IMR-90 (cell line): ENCODE measurements around the gene YBX2. TPM values are rescaled to one million over a fixed set of nuclear protein-coding genes. Genes with fewer than 3 reads are reported as not detected.
A peak's percentile ranks its signal among the peaks of the same experiment; 100 is the strongest.

Source experiments
- ATAC-seq: fragments of 200-7000 bp; cut with Tn5 transposase; 2 replicates; pipeline ENCODE4 v1.9.1; 2020; ENCODE audit warnings: low read depth, mild to moderate bottlenecking, moderate library complexity
- BruUV-seq: library from RNA; stranded (reverse); fragments of 400-500 nt; replicated peaks from 2 replicates; lab custom pipeline; 2021; lab: Mats Ljungman, UMichigan
- CTCF ChIA-PET: fragments of 300-600 bp; formaldehyde crosslinking; extraction: SDS; loops from one replicate; lab custom pipeline; 2021; ENCODE audit warnings: antibody characterized with exemption; lab: Yijun Ruan, JAX
- POLR2A ChIA-PET: fragments of 300-600 bp; sonication (Branson Sonifier 250); formaldehyde crosslinking; loops from one replicate; lab custom pipeline; 2022; ENCODE audit warnings: antibody characterized with exemption; ENCODE audit not compliant: unreplicated experiment; lab: Charles Lee
- DNase-seq: peaks from one replicate; pipeline ENCODE4 v3.0.0; 2013
- H2AFZ ChIP-seq: replicated peaks from 2 replicates; pipeline ENCODE3; 2013; ENCODE audit warnings: low read length, mild to moderate bottlenecking; ENCODE audit not compliant: poor library complexity
- H2AK5ac ChIP-seq: 2 replicates; pipeline ENCODE4 v1.6.1; 2013; ENCODE audit warnings: low read depth, low read length, inconsistent platforms
- H2AK9ac ChIP-seq: replicated peaks from 2 replicates; pipeline ENCODE3; 2013; ENCODE audit warnings: mild to moderate bottlenecking, low read depth, low read length, moderate library complexity; ENCODE audit not compliant: poor library complexity
- H2BK120ac ChIP-seq: 2 replicates; pipeline ENCODE4 v1.6.1; 2013; ENCODE audit warnings: low read depth, low read length, inconsistent platforms
- H2BK15ac ChIP-seq: 3 replicates; pipeline ENCODE4 v1.6.1; 2013; ENCODE audit warnings: low read depth, low read length, inconsistent platforms
- H2BK20ac ChIP-seq: 2 replicates; pipeline ENCODE4 v1.6.1; 2013; ENCODE audit warnings: low read depth, mild to moderate bottlenecking, inconsistent platforms, low read length, moderate library complexity
- H2BK5ac ChIP-seq: 2 replicates; pipeline ENCODE4 v1.6.1; 2013; ENCODE audit warnings: mild to moderate bottlenecking, low read depth, low read length, inconsistent platforms; ENCODE audit not compliant: poor library complexity, severe bottlenecking
- H3K14ac ChIP-seq: replicated peaks from 2 replicates; pipeline ENCODE4 v1.6.1; 2013; ENCODE audit warnings: low read depth, low read length, inconsistent platforms
- H3K18ac ChIP-seq: 2 replicates; pipeline ENCODE4 v1.6.1; 2013; ENCODE audit warnings: low read depth, low read length, control low read depth
- H3K23ac ChIP-seq: 2 replicates; pipeline ENCODE4 v1.6.1; 2013; ENCODE audit warnings: low read depth, low read length, inconsistent platforms
- H3K27ac ChIP-seq: 2 replicates; pipeline ENCODE4 v1.5.1; 2013; ENCODE audit warnings: mild to moderate bottlenecking, control low read depth, low read length; ENCODE audit not compliant: insufficient read depth
- H3K27me3 ChIP-seq: 2 replicates; pipeline ENCODE4 v1.6.1; 2013; ENCODE audit warnings: low read length; ENCODE audit not compliant: control insufficient read depth, insufficient read depth
- H3K36me3 ChIP-seq: 2 replicates; pipeline ENCODE4 v1.6.1; 2013; ENCODE audit warnings: low read length, mixed read lengths; ENCODE audit not compliant: control insufficient read depth, insufficient read depth
- H3K4ac ChIP-seq: 2 replicates; pipeline ENCODE4 v1.6.1; 2013; ENCODE audit warnings: low read depth, low read length, inconsistent platforms
- H3K4me1 ChIP-seq: 2 replicates; pipeline ENCODE4 v1.6.1; 2013; ENCODE audit warnings: low read length, mixed read lengths; ENCODE audit not compliant: control insufficient read depth, insufficient read depth
- H3K4me2 ChIP-seq: 2 replicates; pipeline ENCODE4 v1.6.1; 2013; ENCODE audit warnings: low read depth, mild to moderate bottlenecking, control low read depth, low read length, moderate library complexity
- H3K4me3 ChIP-seq: 2 replicates; pipeline ENCODE4 v1.5.1; 2013; ENCODE audit warnings: low read depth, mild to moderate bottlenecking, control low read depth, low read length, moderate library complexity; ENCODE audit not compliant: insufficient read depth
- H3K56ac ChIP-seq: 2 replicates; pipeline ENCODE4 v1.6.1; 2013; ENCODE audit warnings: low read length, inconsistent platforms; ENCODE audit not compliant: insufficient read depth; ENCODE audit errors: extremely low read depth
- H3K79me1 ChIP-seq, 2 experiments: 2 replicates each; pipeline ENCODE4 v1.6.1; 2013; ENCODE audit warnings: low read length in 2 of 2, inconsistent platforms in 1 of 2, low read depth in 1 of 2
- H3K9ac ChIP-seq: 2 replicates; pipeline ENCODE4 v1.6.1; 2013; ENCODE audit warnings: low read depth, low read length, control low read depth
- H3K9me1 ChIP-seq: 2 replicates; pipeline ENCODE4 v1.6.1; 2013; ENCODE audit warnings: low read length, inconsistent platforms; ENCODE audit not compliant: insufficient read depth
- H3K9me3 ChIP-seq: 2 replicates; pipeline ENCODE4 v1.6.1; 2013; ENCODE audit warnings: low read length; ENCODE audit not compliant: control insufficient read depth, insufficient read depth
- H4K20me1 ChIP-seq: 2 replicates; pipeline ENCODE4 v1.6.1; 2013; ENCODE audit warnings: low read length, inconsistent platforms; ENCODE audit not compliant: insufficient read depth
- H4K5ac ChIP-seq: 2 replicates; pipeline ENCODE4 v1.6.1; 2013; ENCODE audit warnings: mild to moderate bottlenecking, low read depth, low read length, control low read depth
- H4K8ac ChIP-seq, 2 experiments: 2 replicates each; pipeline ENCODE4 v1.6.1; 2013; ENCODE audit warnings: low read depth in 2 of 2, low read length in 2 of 2, control low read depth in 1 of 2, inconsistent platforms in 1 of 2
- H4K91ac ChIP-seq: 2 replicates; pipeline ENCODE4 v1.6.1; 2013; ENCODE audit warnings: low read depth, low read length, inconsistent platforms; ENCODE audit not compliant: insufficient read depth
- BHLHE40 ChIP-seq: fragments of 150-350 bp; IDR thresholded peaks from 2 replicates; pipeline ENCODE4 v1.6.1; 2016; ENCODE audit warnings: mild to moderate bottlenecking, low read depth, low read length
- CEBPB ChIP-seq: IDR thresholded peaks from 2 replicates; pipeline ENCODE4 v1.6.1; 2012; ENCODE audit warnings: low read depth, low read length, improper control_type of control experiment
- CHD1 ChIP-seq: IDR thresholded peaks from 2 replicates; pipeline ENCODE4 v1.6.1; 2012; ENCODE audit warnings: low read depth, low read length, improper control_type of control experiment
- FOS ChIP-seq: fragments of 150-350 bp; IDR thresholded peaks from 2 replicates; pipeline ENCODE4 v1.6.1; 2016; ENCODE audit warnings: low read depth, low read length
- MAFK ChIP-seq: IDR thresholded peaks from 2 replicates; pipeline ENCODE4 v1.6.1; 2012; ENCODE audit warnings: low read depth, low read length, improper control_type of control experiment
- MAZ ChIP-seq: IDR thresholded peaks from 2 replicates; pipeline ENCODE4 v1.6.1; 2012; ENCODE audit warnings: low read depth, mild to moderate bottlenecking, low read length, improper control_type of control experiment, moderate library complexity, borderline replicate concordance
- MXI1 ChIP-seq: IDR thresholded peaks from 2 replicates; pipeline ENCODE4 v1.6.1; 2012; ENCODE audit warnings: low read depth, mild to moderate bottlenecking, low read length, moderate library complexity, borderline replicate concordance
- NFE2L2 ChIP-seq: fragments of 150-350 bp; IDR thresholded peaks from 2 replicates; pipeline ENCODE4 v1.6.1; 2016; ENCODE audit warnings: low read depth, mild to moderate bottlenecking, low read length
- POLR2A ChIP-seq: IDR thresholded peaks from 2 replicates; pipeline ENCODE4 v1.6.1; 2012; ENCODE audit warnings: mild to moderate bottlenecking, low read depth, low read length
- RAD21 ChIP-seq: IDR thresholded peaks from 2 replicates; pipeline ENCODE4 v1.6.1; 2012; ENCODE audit warnings: low read length, improper control_type of control experiment
- RCOR1 ChIP-seq: IDR thresholded peaks from 2 replicates; pipeline ENCODE4 v1.6.1; 2012; ENCODE audit warnings: mild to moderate bottlenecking, low read length, improper control_type of control experiment; ENCODE audit not compliant: insufficient replicate concordance
- RFX5 ChIP-seq: IDR thresholded peaks from 2 replicates; pipeline ENCODE4 v1.8.0; 2012; ENCODE audit warnings: low read depth, mild to moderate bottlenecking, low read length, moderate library complexity
- SMC3 ChIP-seq: fragments of 150-350 bp; IDR thresholded peaks from 2 replicates; pipeline ENCODE4 v1.6.1; 2016; ENCODE audit warnings: low read depth, mild to moderate bottlenecking, antibody characterized with exemption, low read length, moderate library complexity
- WGBS, 2 experiments: methylation state at CpG; one replicate each; pipeline versions ENCODE4 v1.1.5 to v1.1.7; 2013; ENCODE audit warnings: missing lambda C conversion rate in 2 of 2; ENCODE audit not compliant: insufficient read length in 1 of 2; ENCODE audit errors: extremely low coverage in 2 of 2; 5-methylcytosine and 5-hydroxymethylcytosine counted together
- dilution Hi-C: fragments of 300-500 bp; cut with HindIII; formaldehyde crosslinking; loops from one replicate; pipeline ENCODE4 v1.14.3; 2018; ENCODE audit warnings: low sequenced_read_pairs; ENCODE audit not compliant: unreplicated experiment
- in situ Hi-C: fragments of 300-500 bp; cut with MboI; formaldehyde crosslinking; loops from 3 replicates; pipeline ENCODE4 v1.14.3; 2019; ENCODE audit warnings: low sequenced_read_pairs, inconsistent platforms, mixed read lengths
- intact Hi-C: fragments of 100-400 bp; cut with micrococcal nuclease; formaldehyde crosslinking; loops from 2 replicates; pipeline ENCODE4 v1.10.0; 2022
- polyA plus RNA-seq, 3 experiments: library from polyadenylated mRNA; depleted of rRNA; stranded (reverse); fragments of >200 nt; gene quantifications; 2 replicates each; pipeline ENCODE4 v1.2.3, GENCODE V29; 2012; ENCODE audit warnings: low replicate concordance in 1 of 3
- total RNA-seq: library from RNA; depleted of rRNA; stranded (reverse); fragments of >200 nt; gene quantifications from 2 replicates; pipeline ENCODE4 v1.2.3, GENCODE V29; 2012
- TF ChIP-seq, protein P1 (sequence below): fragments of 150-350 bp; IDR thresholded peaks from 2 replicates; pipeline ENCODE4 v1.6.1; 2017; ENCODE audit warnings: mild to moderate bottlenecking, antibody characterized with exemption, low read length, low read depth
- TF ChIP-seq, protein P2 (sequence below): conservative IDR thresholded peaks from 2 replicates; pipeline ENCODE4 v1.5.1; 2012; ENCODE audit warnings: mild to moderate bottlenecking, low read depth, low read length, improper control_type of control experiment

Gene YBX2
- total and polyA plus RNA-seq, 2 of the 4 experiments (the other 2 are of a cell fraction) = 0.17 TPM; not detected in 1

- Histone ChIP-seq H3K18ac (peak within 1 kb of the TSS; percentile 46), H3K23ac (peak within 1 kb of the TSS; percentile 78; the same call in 1 of the 2 replicates), H3K9ac (peak within 1 kb of the TSS; percentile 77), H2AK9ac (peak within 1 kb of the TSS; percentile 99), H3K36me3 (peaks cover 16% of the 10 kb centered on the region), H3K4ac (peak within 1 kb of the TSS; percentile 78), H3K79me1 (peaks cover 7 to 35% of the 10 kb centered on the region in 2 experiments; a peak in 3 of 4 replicates), H2BK120ac (peak within 1 kb of the TSS; percentile 56; the same call in 1 of the 2 replicates), H3K56ac (peak within 1 kb of the TSS; percentile 76), H2BK15ac (peak within 1 kb of the TSS; percentile 4; the same call in 1 of the 3 replicates), H4K20me1 (peaks cover 37% of the 10 kb centered on the region), H3K4me1 (no peaks in the 10 kb centered on the region; the same call in 1 of the 2 replicates), H4K5ac (peak within 1 kb of the TSS; percentile 22), H3K9me3 (no peaks in the 10 kb centered on the region), H3K4me2 (peak within 1 kb of the TSS; percentile 98), H2AFZ (peak within 1 kb of the TSS; percentile 93), H3K27me3 (no peaks in the 10 kb centered on the region; the same call in 1 of the 2 replicates), H3K14ac (peak within 1 kb of the TSS; percentile 57), H4K8ac (peak within 1 kb of the TSS; percentile 45 to 91), H3K4me3 (peak within 1 kb of the TSS; percentile 68), H2BK20ac (no peak within 1 kb of the TSS), H2BK5ac (peak within 1 kb of the TSS; percentile 87), H3K27ac (peak within 1 kb of the TSS; percentile 74), H3K9me1 (peaks cover 9% of the 10 kb centered on the region; the same call in 1 of the 2 replicates), H4K91ac (peak within 1 kb of the TSS; percentile 70), H2AK5ac (peak within 1 kb of the TSS; percentile 87; the same call in 1 of the 2 replicates)
- dilution Hi-C loops = no loop called here
- ChIA-PET CTCF (no interaction called here), POLR2A (no interaction called here)
- WGBS, 2 experiments = 0% methylated on average over 25 of the region's 64 CpGs; no CpG with 5 or more reads in 1 of the 2 experiments
- peak; percentile 100 for DNase-seq
- BruUV-seq = no TSS peak
- intact Hi-C loops = no loop called here
- ATAC-seq = peak; percentile 86
- in situ Hi-C loops = loop anchor here (10.0 kb wide), 1 partner anchor 262 kb away; the partner anchor contains the start of gene SLC16A11
- TF ChIP-seq NFE2L2 (no peak), MAZ (peak; percentile 97), CHD1 (peak; percentile 62; the same call in 1 of the 2 replicates), RFX5 (no peak), RAD21 (no peak), BHLHE40 (no peak), CEBPB (peak; percentile 97), SMC3 (no peak), MAFK (no peak), RCOR1 (no peak), FOS (no peak), POLR2A (peak; percentile 69; the same call in 1 of the 2 replicates), MXI1 (peak; percentile 92)
- TF ChIP-seq, protein P1, sequence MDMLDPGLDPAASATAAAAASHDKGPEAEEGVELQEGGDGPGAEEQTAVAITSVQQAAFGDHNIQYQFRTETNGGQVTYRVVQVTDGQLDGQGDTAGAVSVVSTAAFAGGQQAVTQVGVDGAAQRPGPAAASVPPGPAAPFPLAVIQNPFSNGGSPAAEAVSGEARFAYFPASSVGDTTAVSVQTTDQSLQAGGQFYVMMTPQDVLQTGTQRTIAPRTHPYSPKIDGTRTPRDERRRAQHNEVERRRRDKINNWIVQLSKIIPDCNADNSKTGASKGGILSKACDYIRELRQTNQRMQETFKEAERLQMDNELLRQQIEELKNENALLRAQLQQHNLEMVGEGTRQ = 0 out of 2 replicates have a peak, but pooled peaks have one; percentile 2
- TF ChIP-seq, protein P2, sequence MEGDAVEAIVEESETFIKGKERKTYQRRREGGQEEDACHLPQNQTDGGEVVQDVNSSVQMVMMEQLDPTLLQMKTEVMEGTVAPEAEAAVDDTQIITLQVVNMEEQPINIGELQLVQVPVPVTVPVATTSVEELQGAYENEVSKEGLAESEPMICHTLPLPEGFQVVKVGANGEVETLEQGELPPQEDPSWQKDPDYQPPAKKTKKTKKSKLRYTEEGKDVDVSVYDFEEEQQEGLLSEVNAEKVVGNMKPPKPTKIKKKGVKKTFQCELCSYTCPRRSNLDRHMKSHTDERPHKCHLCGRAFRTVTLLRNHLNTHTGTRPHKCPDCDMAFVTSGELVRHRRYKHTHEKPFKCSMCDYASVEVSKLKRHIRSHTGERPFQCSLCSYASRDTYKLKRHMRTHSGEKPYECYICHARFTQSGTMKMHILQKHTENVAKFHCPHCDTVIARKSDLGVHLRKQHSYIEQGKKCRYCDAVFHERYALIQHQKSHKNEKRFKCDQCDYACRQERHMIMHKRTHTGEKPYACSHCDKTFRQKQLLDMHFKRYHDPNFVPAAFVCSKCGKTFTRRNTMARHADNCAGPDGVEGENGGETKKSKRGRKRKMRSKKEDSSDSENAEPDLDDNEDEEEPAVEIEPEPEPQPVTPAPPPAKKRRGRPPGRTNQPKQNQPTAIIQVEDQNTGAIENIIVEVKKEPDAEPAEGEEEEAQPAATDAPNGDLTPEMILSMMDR = no peak
These were observed 12.7 kb upstream of the YBX2 start, which contains the start of gene EIF5A for GRCh38 chr17:7306911-7307685. TSS of gene EIF5A (plus strand) at chr17:7307628. CDS start at chr17:7309636, 2,008 bp downstream.
